GM12892 (cell line): Measurements from ENCODE around the gene ST6GALNAC2.

Experiments
- POLR2A ChIP-seq: IDR thresholded peaks from 2 replicates; pipeline ENCODE4 v1.6.1; 2011; ENCODE audit warnings: low read depth, low read length, control low read depth
- TAF1 ChIP-seq: IDR thresholded peaks from 2 replicates; pipeline ENCODE4 v1.6.1; 2011; ENCODE audit warnings: low read depth, mild to moderate bottlenecking, control low read depth, low read length, borderline replicate concordance

- no peak for TF ChIP-seq TAF1
- no peak for TF ChIP-seq POLR2A
These were observed 28.8 kb downstream of the ST6GALNAC2 start for GRCh38 chr17:76556765-76557367.
